Heart left ventricle (tissue), 16 donors: ENCODE results near the gene GRP. TPM values are rescaled to one million over a fixed set of nuclear protein-coding genes. Genes with fewer than 3 reads are reported as not detected.

ENCODE experiments used
- ATAC-seq, 4 donors: fragments of 200-7000 bp; cut with Tn5 transposase; one replicate each; pipeline ENCODE4 v1.9.1; 2020 to 2022; ENCODE audit warnings: moderate library complexity in 4 of 4, mild to moderate bottlenecking in 3 of 4, moderate number of reproducible peaks in 1 of 4
- DNase-seq, 5 donors: peaks; one replicate each; pipeline ENCODE4 v3.0.0-alpha.2; 2020
- H3K27ac ChIP-seq, 12 donors: fragments of 200-600 bp; sonication (generic) in 4 of 12; one replicate each; pipeline versions ENCODE4 v1.5.0 to v1.8.0; 2016 to 2022; ENCODE audit warnings: mild to moderate bottlenecking in 2 of 12
- H3K27me3 ChIP-seq, 9 donors: fragments of 200-600 bp; sonication (generic) in 2 of 9; one replicate each; pipeline versions ENCODE4 v1.5.1 to v1.8.0; 2016 to 2022; ENCODE audit warnings: mild to moderate bottlenecking in 3 of 9
- H3K36me3 ChIP-seq, 9 donors: fragments of 200-600 bp; sonication (generic) in 2 of 9; one replicate each; pipeline versions ENCODE4 v1.5.0 to v1.8.0; 2018 to 2022; ENCODE audit warnings: mild to moderate bottlenecking in 2 of 9
- H3K4me1 ChIP-seq, 12 donors: fragments of 200-600 bp; sonication (generic) in 4 of 12; one replicate each; pipeline versions ENCODE4 v1.5.0 to v1.8.0; 2016 to 2022; ENCODE audit warnings: mild to moderate bottlenecking in 3 of 12
- H3K4me3 ChIP-seq, 12 donors: fragments of 200-600 bp; sonication (generic) in 4 of 12; one replicate each; pipeline versions ENCODE4 v1.5.0 to v1.8.0; 2017 to 2022; ENCODE audit warnings: mild to moderate bottlenecking in 9 of 12, moderate library complexity in 4 of 12
- H3K9me3 ChIP-seq, 12 donors: fragments of 200-600 bp; sonication (generic) in 4 of 12; one replicate each; pipeline versions ENCODE4 v1.5.0 to v1.8.0; 2016 to 2022; ENCODE audit warnings: mild to moderate bottlenecking in 1 of 12
- CTCF ChIP-seq, 12 donors: fragments of 200-600 bp; sonication (generic) in 4 of 12; IDR thresholded peaks; one replicate each; pipeline versions ENCODE4 v1.5.0 to v1.8.0; 2018 to 2022; ENCODE audit warnings: antibody characterized with exemption in 12 of 12, mild to moderate bottlenecking in 5 of 12
- POLR2A ChIP-seq, 2 donors: fragments of 450-650 bp; IDR thresholded peaks; one replicate each; pipeline ENCODE4 v1.6.1; 2017; ENCODE audit warnings: antibody characterized with exemption in 2 of 2, mild to moderate bottlenecking in 2 of 2, moderate library complexity in 2 of 2
- WGBS, 4 donors: extraction: QIAGEN DNeasy Blood & Tissue Kit in 2 of 4; methylation state at CpG; one replicate each; pipeline versions ENCODE4 v1.1.5 to v1.1.7; 2013 to 2018; 5-methylcytosine and 5-hydroxymethylcytosine counted together
- intact Hi-C, 10 donors: fragments of 100-400 bp; cut with DNase I; formaldehyde crosslinking; loops; one replicate each; pipeline versions ENCODE4 v1.11.1 to v1.14.2; 2022
- polyA plus RNA-seq, 2 donors: library from polyadenylated mRNA; stranded (reverse); fragments of 200-250 nt; gene quantifications; one replicate each; pipeline ENCODE4 v1.2.3, GENCODE V29; 2013
- total RNA-seq, 9 donors: library from RNA; depleted of rRNA in 2 of 9; stranded (reverse); fragments of >200 nt in 2 of 9; fragmentation: NEBNext Ultra II Directional in 3 of 9; extraction: Animal tissue kit (Norgen Biotek cat#: 25700) in 3 of 9; gene quantifications; one replicate each; pipeline versions ENCODE4 v1.1.0 to v1.2.4, GENCODE V29; 2016 to 2023
- donor health status: ischemic (EF 13 %, LVEDD 7.1; RV severe dilation, severe dysfunction).
- donor health status: healthy with polysubstance abuse.
- donor health status: DM: no; HTN: yes; CAD: no.
- donor health status: DM: no; HTN: no; CAD: no.
- donor health status: ischemic (EF 25% LVEDD 6.9; RV normal size, moderate dysfunction).
- donor health status: ischemic (EF 25% LVEDD 5.7; RV mildly dilated, moderate dysfunction).
- donor health status: healthy.
- donor health status: DM: yes; HTN: yes; CAD: no.
- donor health status: ischemic (EF 35%, LVEDD 5.7; RV mildly dilated, moderate dysfunction).
- donor health status: nonischemic (EF 11% LVEDD 7.7; RV severe dilation, severe dysfunction).
- donor health status: DM: yes; HTN: yes; CAD: no.
- donor health status: PGD.
- donor health status: ischemic (EF 29% LVEDD 5.4; RV normal size, mild dysfunction).
- donor health status: nonischemic (EF 23%, LVEDD 6.1; RV moderate dilation, normal function).

Gene GRP
- total and polyA plus RNA-seq, 11 donors, result not detected

- Histone ChIP-seq H3K27ac (no peak overlapping the region), H3K9me3 (no peaks in the 10 kb centered on the region), H3K4me1 (peaks cover 0 to 5% (median 0%) of the 10 kb centered on the region in 12 donors), H3K27me3 (peaks cover 0 to 18% (median 0%) of the 10 kb centered on the region in 9 donors), H3K36me3 (no peaks in the 10 kb centered on the region), H3K4me3 (no peak overlapping the region)
- ATAC-seq (no peak), DNase-seq (no peak)
- TF ChIP-seq POLR2A (IDR thresholded peaks at IDR 0.05), result no peak
- no peak for TF ChIP-seq CTCF (IDR thresholded peaks at IDR 0.05)
- intact Hi-C loops, result no loop called here
- WGBS, 4 donors, result 24 to 67% (median 42%) methylated on average over 1 of the region's 1 CpG
Measured at GRCh38 chr18:59228351-59228750, 8.4 kb downstream of the GRP start.

- Histone ChIP-seq H3K4me3 (no peak overlapping the region), H3K36me3 (no peaks in the 10 kb centered on the region), H3K27ac (no peak overlapping the region), H3K4me1 (peaks cover 0 to 5% (median 0%) of the 10 kb centered on the region in 12 donors), H3K9me3 (no peaks in the 10 kb centered on the region), H3K27me3 (peaks cover 0 to 10% (median 0%) of the 10 kb centered on the region in 9 donors)
- intact Hi-C loops, result no loop called here
- TF ChIP-seq CTCF (IDR thresholded peaks at IDR 0.05) (no peak), POLR2A (IDR thresholded peaks at IDR 0.05) (no peak)
- DNase-seq (no peak), ATAC-seq (no peak)
- WGBS, 4 donors, result 88 to 94% (median 91%) methylated on average over 2 of the region's 2 CpGs
Measured at GRCh38 chr18:59229191-59229590, 9.2 kb downstream of the GRP start.

GRCh38 chr18:59229701-59230443 is 9.9 kb downstream of the GRP start:
- intact Hi-C loops, result no loop called here
- Histone ChIP-seq H3K36me3 (no peaks in the 10 kb centered on the region), H3K4me3 (no peak overlapping the region), H3K27me3 (peaks cover 0 to 4% (median 0%) of the 10 kb centered on the region in 9 donors), H3K4me1 (peaks cover 0 to 5% (median 0%) of the 10 kb centered on the region in 12 donors), H3K27ac (no peak overlapping the region), H3K9me3 (no peaks in the 10 kb centered on the region)
- ATAC-seq, result no peak
- no peak for TF ChIP-seq POLR2A (IDR thresholded peaks at IDR 0.05)
- TF ChIP-seq CTCF (IDR thresholded peaks at IDR 0.05), result no peak
- DNase-seq, result no peak
- 74 to 76% (median 75%) methylated on average over 6 of the region's 6 CpGs for WGBS, 4 donors

DNA sequence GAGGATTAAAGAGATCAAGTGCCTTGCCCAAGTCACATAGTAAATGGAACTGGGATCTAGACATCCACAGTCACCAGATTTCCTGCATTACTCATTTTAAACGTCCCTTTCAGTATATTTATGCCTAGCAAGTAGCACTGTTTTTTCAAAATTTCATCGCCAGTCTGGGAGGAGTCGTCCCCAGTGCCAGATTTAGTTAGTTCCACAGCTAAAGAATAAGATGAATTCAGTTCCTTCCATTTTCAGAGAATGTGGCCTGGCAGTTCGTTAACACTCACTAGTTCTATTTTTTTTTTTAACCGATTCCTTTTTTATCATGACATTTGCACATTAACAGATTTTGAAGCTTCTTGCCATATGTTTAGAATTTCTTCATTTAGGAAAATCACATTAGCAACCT is 11.2 kb downstream of the GRP start:
- intact Hi-C loops, result no loop called here

More for the DNA sequence above, 11.2 kb downstream of the GRP start:
- Histone ChIP-seq H3K4me1 (peaks cover 0 to 5% (median 0%) of the 10 kb centered on the region in 12 donors), H3K27ac (no peak overlapping the region), H3K4me3 (no peak overlapping the region), H3K27me3 (peaks cover 0 to 4% (median 0%) of the 10 kb centered on the region in 9 donors), H3K9me3 (no peaks in the 10 kb centered on the region), H3K36me3 (no peaks in the 10 kb centered on the region)
- TF ChIP-seq CTCF (IDR thresholded peaks at IDR 0.05), result no peak
- no peak for TF ChIP-seq POLR2A (IDR thresholded peaks at IDR 0.05)
- ATAC-seq (no peak), DNase-seq (no peak)
- WGBS, 4 donors, result 69 to 75% (median 71%) methylated on average over 5 of the region's 5 CpGs
